NCI-H82 (cell line): ENCODE measurements around the gene HES6.

Experiments
- DNase-seq: peaks from one replicate; lab custom pipeline; 2025; lab: John Stamatoyannopoulos, UW

The HES6 gene, protein sequence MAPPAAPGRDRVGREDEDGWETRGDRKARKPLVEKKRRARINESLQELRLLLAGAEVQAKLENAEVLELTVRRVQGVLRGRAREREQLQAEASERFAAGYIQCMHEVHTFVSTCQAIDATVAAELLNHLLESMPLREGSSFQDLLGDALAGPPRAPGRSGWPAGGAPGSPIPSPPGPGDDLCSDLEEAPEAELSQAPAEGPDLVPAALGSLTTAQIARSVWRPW

DNA sequence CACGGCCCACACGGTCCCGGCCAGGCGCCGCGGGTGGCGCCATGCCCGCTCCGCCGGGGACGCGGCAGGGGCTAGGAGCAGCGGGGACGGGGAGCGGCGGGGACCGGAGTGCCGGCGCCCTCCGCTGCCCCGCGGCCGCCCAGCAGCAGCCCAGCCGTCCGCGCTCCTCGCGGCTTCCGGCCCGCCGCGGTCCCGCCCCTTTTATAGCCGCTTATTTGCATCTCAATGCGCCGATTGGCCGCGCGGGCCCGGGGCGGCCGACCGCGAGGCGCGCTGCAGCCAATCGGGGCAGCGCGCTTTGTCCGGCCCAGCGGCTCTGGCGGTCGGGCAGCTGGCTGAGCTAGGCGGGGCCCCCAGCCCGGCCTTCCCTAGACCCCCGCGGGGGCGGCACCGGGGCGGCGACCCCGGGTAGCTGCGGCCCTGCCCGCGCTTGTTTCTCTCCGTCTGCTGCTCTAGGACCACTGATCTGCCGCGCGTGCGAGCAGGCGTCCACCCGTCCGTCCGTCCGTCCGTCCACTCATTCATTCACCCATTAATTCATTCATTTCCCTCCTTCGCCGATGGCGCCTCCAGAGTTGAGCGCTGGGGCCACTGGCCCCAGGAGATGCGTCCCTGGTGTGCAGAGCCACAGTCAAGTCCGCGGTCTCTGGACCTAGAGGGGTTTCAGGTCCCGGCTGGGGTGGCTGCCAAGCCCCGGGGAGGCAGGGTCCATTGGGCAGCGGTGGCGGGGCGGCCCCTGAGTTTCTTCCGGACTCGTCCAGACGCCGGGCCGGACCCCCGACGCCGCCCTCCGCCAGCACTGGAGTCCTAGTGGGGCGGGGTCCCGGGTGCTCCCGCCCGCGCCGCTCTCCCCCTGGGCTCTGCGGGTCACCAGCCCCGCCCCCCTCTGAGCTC is at the start of gene HES6:
Gene HES6 (minus strand): TSS at position 176 of the 894 bp plus-strand sequence. CDS start 133 bp downstream, at position 43.
- DNase-seq: peak; percentile 97

DNA sequence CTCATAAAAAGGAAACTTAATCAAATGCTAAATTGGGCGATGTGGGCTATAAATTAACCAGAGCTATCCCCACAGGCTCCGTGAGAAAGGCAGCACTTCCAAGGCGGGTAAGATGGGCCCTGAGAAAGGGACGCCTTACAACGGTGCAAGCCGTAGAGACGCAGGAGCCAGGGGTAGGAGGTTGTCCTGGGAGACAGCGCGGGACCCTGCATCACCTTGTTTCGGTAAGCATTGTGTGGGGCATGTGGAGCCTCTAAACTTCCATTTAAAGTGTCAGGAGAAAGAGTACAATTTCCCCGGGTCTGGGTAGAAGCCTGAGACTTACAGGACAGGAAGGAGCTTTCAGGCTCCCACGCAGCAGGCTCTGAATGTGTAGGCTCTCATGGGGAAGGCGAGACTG is 49.7 kb upstream of the HES6 start:
- no peak for DNase-seq

DNA sequence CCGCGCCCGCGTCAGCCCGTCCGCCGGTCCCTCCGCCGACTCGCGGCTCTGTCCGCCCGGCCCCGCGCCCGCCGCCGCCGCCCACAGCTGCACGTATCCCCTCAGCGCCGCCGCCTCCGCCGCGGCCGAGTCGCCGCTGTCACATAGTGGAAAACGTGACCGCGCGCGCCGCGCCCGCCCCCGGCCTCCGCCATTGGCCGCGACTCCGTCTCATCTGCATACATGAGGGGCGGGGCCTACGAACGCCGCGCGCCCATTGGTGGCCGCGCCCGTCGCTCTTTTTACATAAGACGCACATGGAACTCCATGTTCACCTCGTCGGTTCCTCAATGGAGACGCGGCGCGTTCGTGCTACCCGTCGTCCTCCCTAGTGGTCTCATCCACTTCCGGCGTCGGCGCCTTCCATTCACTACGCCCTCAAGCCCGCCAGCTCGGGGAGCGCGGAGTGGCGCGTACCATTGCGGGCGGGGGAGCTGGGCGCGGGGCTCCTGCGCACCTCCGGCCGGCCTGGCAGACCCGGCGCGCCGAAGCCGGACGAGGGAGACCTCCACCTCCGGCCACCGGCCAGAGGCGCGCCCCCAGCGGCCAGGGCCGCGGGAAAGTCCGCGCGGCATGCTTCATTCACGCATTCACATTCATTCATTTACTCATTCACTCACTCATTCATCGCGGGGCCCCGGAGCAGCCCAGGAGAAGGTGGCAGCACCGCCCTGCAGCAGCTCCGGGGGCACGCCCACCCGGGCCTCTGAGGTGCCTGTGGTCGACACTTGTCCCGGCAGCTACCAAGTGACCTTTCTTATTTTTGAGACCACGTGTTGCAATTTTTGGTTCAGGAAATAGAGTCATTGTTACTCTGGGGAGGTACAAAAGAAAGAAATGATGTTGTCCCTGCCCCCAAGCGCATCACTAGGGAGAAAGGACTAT is 49.1 kb upstream of the HES6 start:
- DNase-seq: peak; percentile 100

DNA sequence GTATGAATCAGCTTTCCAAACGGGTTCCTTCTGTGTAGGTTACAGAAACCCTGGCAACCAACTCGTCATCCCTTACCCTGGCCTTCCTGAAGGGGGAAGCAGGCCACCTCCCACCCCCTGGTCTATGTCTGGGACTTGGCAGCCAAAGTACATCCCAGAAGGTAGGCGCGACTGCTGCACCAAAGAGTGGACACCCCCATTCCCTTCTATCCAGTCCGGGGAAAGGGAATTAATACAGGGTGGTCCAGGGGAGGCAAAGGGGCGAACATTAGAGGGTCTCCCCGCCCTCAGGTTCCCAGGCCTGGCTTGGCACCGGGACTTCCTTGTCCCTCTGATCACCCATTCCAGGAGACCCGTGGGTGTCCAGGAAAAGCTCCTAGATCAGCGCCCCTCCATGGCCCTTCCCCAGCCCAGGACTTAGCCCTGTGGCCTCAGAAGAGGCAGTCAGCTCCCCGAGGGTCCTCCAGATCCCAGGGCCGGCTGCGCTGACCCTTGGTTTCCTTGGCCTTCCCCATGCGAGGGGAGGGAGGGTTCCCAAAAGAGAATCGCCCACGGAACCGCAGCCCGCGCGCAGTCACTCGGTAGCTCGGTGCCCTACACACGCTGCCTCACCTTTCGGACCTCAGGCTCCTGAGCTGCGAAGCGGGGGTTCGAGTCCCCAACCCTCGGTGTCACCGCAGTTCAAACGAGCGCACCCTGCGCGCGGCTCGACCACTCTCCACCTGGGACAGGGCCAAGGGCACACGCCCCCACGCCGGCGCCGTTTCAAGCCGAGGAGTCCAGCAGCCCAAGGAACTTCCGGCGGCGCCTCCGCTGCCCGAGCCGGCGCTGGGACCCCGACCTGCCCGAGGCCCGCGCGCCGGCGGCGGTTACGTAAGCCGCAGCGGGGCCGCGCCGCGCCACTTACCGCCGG is 48.2 kb upstream of the HES6 start, which contains the start of gene PER2:
Gene PER2 (minus strand): TSS at position 874 of the 913 bp plus-strand sequence. CDS start 10,674 bp downstream, outside the sequence.
- peak; percentile 79 for DNase-seq

DNA sequence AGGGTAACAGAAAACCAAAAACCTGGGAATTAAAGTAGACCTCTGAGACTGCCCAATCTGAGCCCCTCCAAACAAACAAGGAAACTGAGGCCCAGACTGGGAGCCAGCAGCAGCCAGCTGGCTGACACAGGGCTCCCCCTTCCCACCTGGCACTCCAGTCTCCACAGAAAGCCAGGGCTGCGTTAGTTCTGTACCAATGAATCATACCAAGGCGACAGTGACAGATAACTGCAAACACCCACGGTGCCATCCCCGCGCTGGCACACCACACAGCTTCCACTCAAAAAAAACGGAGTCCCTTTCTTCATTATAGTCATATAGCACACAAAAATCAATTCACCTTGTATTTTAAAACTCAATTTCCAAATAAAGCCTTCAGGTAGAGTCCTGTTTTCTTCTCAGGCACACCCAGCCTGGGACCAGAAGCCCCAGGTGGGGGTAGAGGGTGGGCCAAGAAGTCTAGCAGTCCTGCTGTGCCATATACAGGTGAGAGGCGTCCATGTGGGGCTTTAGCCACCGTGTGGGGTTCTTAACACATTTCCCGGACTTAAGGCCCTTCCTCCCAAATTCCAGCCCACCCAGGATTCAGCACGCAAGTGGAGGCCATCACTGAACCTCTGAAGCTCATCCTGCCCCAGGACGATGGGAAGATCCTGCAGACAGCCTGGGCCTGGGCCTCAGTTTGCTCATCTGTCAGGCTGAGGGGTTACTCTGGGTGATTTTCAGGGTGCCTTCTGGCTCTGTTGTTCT is 47.3 kb upstream of the HES6 start:
- no peak for DNase-seq

DNA sequence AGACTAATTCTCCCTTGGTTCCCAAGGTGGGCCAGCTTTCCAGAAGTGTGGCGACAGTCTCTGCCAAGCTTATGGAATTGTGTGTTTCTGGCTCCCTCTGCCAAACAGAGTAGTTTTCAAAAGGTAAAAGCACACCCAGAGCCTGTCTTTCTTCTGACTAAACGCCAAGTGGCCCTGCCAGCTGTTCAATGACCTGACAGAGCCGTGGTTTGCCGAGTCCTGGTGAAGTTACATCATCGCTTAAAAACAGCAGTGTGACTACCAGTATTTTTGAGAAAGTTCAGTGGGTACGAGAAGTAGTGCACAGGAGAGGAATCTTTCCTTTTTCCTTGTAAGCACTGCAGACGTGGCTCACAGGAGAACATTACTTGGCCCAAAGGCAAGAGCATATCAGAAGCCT is 46.7 kb upstream of the HES6 start:
- DNase-seq: no peak

DNA sequence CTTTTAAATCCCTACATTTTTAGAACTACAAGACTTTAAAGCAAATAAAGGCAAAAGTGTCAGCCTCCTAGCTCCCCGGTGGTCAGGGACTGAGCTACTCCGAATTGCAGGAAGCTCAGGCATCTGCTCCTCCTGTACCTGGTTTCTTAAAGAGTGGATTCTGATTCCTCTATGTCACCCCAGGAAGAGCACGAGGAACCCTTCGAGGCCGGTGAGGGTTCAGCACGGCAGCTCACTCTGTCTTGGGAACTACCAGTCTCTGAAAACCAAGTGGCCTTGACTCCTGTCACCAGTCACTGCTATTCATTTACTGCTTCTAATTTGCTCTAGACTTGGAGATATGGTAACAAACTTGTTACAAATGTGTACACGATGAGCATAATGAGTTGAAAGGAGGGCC is 46.3 kb upstream of the HES6 start:
- no peak for DNase-seq

DNA sequence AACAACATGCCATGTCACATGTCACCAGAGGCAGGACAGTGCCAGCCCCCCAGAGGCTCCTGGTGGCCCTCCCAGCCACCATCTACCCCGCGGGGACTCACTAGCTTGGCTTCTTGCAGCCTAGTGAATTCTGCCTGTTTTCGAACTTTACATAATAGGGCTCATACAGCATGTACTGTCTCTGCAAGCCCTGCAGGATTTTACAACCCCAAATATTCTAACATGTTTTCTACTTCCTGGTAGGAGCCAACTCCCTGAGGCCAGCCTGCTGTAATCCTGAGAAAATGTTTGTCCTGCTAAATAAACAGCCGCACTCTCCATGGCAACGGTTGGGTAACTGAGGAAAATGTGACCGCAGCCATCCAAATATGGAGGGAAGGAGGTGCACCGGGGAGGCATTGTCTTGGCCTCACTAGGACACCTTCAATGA is 45.8 kb upstream of the HES6 start:
- DNase-seq: no peak

DNA sequence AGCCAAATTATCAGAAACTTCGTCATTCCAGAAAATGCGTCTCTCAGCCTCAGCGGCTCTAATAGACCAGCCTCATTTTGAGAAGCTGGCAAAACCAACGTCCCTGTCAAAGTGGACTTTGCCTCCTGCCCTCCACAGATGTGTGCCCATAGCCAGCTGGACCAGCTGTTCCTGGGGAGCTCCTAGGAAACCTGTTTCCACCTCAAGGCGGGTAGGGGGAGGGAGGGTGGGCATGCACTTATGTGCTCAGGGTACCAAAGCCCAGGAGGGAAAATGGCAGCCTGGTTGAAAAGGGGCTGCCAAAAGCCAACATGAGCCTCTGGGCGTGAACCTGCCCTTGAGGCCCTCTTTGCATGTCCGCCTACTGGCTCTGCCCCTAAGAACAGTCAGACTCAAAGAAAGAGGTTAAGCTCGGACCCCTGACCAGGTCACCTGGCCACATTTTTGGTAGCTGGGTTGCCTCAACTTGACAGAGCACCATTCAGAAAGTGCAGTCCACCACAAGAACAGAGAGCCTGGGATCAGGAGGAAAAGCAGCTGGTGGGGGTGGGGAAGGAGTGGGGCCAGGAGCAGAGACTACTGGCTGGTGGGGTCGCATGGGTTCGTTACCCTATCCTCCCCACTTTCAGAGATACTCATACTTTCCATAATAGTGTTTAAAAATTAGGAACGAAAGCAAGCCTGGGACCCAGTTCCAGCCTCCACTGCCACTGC is 45.1 kb upstream of the HES6 start:
- no peak for DNase-seq

DNA sequence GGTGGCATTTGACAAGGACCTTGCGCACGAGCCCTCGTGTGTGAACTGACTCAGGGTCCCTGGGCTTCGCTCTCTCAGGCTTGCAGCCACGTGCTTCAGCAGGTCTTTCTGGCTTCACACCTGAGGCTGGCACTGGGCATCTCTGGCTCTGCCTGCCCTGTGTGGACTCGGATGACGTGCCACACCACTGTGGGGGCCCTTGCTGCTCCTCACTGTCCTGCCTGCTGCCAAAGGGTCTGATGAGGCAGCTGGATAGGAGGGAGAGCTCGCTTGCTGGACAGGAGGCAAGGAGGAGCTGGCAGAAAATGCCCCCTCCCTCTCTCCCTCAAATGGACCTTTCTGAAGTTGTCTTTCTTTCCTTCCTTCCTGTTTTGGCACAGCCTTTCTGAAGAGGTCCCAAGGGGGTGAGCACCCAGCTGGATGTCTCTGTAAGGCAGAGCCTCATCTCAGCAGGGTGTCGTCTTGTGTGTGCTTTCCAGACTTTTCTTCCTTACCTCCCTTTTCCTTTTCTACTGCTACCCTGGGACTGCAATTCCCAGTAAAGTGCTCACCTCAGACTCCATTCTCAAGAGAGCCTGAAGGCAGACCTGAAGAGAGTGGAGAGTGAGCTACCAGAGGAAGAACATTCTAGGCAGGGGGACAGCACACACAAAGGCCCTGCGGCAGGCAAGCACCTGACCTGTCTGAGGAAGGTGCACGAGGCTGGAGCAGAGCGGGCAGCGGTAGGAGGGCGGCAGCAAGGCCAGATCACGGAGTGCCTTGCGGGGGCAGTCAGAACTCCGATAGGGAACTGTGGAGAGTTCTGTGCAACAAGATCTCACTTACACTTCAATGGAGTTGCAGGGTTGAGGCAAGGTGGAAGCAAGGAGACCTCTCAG is 43.3 kb upstream of the HES6 start:
- no peak for DNase-seq

DNA sequence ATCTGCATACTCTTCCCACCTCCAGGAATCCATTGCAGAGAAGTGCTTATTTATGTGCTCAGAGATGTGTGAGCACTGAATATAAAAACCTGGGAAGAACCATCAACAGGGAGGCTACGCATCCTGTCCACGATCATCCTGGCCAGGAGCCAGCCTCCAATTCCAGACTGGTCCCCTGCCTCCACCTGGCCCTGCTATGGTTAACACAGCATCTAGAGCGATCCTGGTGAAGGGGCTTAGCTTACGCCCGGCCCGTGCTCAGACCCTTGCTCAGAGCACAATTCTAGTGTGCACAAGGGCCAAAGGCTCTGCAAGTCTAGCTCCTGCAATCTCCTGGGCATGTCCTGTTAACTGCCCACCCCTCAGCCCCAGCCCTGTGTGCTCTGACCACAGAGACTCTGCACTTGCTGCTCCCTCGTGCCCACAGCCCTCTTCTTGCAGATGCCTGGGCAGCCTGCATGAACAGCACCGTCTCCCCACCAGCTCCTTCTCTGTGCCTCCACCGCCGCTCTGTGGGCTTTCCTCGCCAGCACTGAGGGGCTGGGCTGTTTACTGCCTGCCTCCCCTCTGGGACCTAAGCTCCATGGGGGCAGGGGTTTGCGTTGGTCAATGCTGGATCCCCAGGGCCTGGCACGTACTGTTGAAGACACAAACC is 42.1 kb upstream of the HES6 start:
- no peak for DNase-seq

DNA sequence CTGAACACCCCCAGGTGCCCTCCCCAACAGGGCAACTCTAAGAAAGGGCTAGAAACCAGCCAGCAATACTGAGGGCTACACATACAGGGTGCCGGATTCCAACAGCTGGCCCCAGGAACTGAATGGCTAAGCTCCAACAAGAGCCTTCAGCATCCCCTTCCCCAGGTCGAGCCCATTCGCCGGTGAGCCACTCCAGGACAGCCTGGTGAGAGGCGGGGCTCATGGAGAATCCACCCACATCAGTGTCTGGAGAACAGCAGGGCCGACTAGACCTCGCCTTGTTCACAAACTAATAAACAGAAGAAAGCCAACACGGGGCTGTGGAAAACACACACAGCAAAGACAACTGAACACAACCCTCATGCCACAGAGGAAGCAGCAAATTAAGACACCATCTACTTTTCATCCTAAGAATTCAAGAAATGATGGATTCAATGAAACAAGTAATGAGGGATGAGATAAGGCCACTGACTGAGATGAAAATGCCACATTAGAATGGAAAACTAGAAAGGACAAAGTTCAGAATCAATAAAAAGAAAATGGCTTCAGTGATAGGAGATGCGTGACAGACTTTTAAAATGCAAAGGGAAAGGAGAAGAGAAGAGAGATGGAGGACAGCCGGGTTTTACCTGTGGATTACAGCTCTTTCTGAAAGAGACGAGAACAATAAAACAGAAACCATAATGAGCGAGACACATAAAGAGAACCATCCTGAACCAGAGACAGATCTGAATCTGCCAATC is 40.4 kb upstream of the HES6 start:
- no peak for DNase-seq

DNA sequence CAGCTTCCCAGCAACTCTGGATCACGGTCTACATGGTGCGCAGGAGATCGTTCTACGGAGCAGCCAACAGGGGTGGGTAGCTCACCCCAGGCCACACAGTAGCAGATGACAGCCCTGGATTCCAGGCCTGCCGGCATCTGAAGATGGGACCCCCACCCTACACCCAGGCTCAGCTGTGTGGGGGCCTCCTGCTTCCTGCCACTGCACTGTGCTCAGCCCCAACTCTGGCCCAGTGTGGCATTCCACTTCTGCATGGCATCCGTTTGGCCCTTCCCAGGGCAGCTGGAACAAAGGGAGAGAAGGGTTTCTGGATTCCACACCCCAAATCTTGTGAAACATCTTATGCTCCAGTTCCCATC is 39.5 kb upstream of the HES6 start:
- DNase-seq: no peak

DNA sequence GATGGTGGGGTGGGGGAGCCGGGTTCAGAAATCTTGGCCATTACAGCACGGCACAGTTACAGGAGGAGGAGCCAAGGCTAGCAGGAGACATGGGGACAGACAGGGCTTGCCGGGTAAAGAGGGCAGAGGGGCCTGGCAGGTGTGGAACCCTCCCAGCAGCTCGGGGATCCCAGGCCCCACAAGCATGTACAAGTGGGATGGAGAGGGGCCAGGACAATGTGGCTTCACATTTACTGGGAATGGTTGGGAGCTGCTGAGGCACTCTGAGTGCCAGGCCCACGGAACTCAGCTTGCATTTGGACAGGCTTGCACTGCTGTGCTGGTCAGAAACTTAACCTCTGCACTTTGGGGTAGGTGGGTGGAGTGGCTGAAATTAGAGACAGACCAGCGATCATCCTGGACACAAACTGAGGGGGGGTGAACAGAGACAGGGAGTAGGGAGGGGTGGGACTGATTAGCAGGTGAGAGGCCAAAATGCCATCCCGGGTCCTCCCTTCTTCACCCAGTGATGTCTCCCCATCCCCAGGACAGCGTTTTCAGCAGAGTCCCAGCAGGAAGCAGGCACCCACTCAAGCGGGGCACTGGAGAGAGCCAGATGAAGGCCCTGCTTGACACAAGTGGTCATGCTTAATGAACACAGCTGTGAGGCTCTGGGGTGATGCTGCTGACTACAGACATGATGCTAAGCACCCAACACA is 38.9 kb upstream of the HES6 start:
- no peak for DNase-seq

DNA sequence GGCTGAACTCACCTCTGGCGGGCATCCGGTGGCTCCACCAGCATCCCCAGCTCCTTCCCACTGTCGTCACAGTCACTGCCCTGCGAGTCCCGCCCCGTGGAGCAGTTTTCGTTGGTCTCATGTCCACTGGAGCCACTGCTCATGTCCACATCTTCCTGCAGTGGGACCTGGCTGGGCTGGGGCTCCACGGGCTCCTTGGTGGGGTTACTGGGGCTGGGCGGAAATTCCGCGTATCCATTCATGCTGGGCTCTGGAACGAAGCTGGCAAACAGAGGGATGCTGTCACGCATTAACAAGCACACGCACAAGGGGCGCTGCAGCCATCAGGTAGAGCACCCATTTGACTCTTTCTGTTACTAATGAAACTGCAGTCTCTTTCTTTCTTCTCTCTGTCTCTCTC is 37.9 kb upstream of the HES6 start:
- no peak for DNase-seq

DNA sequence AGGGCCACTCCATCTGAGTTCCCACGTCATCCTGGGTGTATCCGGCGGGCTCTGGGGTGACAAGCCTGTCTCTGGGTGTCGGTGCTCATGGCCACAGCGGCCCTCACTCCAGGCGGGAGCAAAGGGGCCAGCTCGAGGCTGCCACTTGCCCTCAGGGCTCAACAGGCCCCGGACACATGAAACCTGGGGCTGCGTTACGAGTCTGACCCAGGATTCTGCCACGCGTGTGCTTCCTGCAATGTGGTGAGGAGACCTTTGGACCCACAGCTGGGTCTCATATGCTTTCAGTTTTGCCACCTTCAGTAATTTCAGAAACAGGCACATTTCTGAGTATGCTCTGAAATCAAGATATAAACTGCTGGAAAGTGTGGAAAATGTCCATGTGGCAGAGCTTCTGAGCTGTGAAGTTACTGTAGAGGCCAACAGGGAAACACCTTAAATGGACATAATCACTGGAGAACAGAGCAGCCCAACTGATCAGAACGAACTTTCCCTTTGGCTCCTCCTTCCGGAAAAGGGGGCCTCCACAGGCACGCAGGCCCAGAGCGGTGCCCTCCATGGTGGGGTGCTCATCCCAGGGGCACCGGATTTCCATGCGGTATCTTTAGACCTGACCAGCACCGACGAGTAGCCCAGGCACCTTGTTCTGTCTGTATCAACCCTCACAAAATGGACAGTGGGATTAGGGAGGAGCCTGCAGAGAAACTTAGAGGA is 34.5 kb upstream of the HES6 start:
- DNase-seq: no peak
